GM19240 (cell line): ENCODE results near the gene TMEM132A.

ENCODE experiments used
- DNase-seq: peaks from one replicate; pipeline ENCODE4 v3.0.0; 2011; ENCODE audit warnings: low spot score; ENCODE audit not compliant: insufficient read length

TMEM132A gene

GRCh38 chr11:60936467-60937143 lies 12.3 kb downstream of the TMEM132A start:
- DNase-seq = no peak

DNA sequence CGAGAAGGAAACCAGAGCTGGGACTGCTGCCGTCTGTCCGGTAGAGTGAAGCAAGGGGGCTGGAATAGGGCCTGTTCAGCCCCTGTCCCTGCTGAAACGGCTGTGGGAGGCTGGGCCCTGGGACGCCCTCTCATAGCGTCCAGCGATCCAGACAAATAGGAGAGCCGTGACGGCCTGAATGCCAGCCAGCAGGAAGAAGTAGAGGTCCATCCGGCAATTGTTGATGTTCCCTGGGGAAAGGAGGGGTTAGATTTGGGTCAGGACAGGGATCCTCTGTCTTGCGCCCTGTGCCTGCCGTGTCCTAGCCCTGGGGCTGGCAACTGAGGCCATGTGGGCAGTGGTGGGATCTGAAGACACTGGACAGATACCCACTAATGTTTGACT lies 12.9 kb downstream of the TMEM132A start:
- no peak for DNase-seq

- DNase-seq = no peak
These were observed 13.6 kb downstream of the TMEM132A start for GRCh38 chr11:60937811-60938210.

DNA sequence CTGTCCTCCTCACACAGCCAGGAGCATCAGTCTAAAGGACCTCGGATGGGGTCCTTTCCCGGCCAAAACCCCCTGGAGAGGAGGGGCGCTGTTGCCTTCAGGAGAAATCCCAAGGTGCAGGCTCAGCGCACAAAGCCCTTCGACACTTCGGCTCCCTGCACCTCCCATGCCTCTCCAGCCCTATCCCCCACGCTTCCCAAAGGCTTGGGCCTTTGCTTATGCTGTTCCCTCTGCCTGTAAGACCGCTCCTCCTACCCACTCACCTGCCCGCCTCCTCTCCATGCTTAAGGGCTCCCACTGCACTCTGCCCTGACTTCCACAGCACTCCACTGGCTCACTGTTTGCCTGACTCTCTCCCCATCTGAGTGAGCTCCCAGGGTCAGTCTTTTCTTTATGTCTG lies 14.2 kb downstream of the TMEM132A start:
- no peak for DNase-seq

DNA sequence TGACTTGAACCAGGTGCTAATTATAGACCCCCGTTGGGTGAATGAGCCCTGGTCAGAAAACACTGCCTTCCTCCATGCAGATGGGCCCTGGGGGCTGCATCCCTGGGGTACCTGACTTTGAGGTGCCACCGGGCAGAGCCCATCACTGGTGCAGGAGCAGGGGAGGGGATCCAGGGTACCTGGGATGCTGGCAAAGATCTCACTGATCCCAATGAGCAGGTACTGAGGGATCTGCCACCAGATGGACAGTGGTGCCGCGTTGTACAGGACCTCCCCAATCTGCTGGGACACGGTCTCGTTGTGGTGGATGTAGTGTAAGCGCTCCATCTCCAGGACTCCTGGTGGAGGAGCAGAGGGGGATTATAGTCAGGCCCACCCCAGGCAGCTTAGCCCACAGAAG lies 15.0 kb downstream of the TMEM132A start:
- DNase-seq = no peak

- no peak for DNase-seq
These were observed 15.6 kb downstream of the TMEM132A start for GRCh38 chr11:60939855-60940254.

GRCh38 chr11:60941371-60942119 lies 17.3 kb downstream of the TMEM132A start:
- no peak for DNase-seq

DNA sequence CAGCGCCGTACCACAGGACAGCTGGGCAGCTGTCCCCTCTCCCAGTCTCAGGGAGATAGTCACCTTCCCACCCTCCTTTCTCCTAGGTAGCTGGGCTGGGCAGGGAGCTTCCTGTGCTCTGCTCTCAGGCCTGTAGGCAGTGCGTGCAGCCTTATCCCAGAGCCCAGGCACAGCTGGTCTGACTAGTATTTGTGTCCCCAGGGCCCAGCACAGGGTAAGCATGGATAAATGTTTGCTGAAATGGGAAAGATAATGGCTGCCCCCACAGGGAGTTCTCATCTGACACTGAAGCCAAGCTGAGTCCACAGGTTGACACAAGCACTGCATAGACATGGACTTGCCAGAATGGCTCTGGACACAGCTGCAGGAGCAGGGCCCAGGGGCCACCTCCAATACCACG lies 18.0 kb downstream of the TMEM132A start:
- no peak for DNase-seq

DNA sequence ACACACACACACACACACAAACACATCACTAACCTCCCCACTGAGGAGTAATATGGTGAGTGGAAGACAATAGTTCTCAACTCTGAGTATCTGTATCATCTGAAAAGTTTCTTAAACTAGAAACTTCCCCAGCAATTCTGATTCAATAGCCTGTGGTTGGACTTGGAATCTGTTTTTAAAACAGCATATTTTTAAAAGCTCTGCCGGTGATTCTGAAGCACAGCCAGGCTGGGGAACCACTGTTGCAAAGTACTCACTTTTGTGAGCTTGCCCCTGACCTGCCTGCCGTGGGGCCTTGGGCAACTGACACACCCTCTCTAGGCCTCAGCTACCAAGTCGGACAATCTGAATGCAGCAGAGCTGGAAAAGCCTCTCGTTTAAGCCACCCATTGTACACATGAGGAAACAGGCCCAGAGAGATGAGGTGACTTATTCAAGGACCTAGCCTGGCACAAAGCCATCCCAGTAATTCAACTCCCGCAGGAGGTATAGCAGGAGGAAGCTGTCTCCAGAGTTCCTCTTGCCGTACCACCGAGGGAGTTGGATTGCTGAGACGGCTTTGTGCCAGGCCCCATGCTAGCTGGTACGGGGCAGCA lies 18.8 kb downstream of the TMEM132A start:
- no peak for DNase-seq

DNA sequence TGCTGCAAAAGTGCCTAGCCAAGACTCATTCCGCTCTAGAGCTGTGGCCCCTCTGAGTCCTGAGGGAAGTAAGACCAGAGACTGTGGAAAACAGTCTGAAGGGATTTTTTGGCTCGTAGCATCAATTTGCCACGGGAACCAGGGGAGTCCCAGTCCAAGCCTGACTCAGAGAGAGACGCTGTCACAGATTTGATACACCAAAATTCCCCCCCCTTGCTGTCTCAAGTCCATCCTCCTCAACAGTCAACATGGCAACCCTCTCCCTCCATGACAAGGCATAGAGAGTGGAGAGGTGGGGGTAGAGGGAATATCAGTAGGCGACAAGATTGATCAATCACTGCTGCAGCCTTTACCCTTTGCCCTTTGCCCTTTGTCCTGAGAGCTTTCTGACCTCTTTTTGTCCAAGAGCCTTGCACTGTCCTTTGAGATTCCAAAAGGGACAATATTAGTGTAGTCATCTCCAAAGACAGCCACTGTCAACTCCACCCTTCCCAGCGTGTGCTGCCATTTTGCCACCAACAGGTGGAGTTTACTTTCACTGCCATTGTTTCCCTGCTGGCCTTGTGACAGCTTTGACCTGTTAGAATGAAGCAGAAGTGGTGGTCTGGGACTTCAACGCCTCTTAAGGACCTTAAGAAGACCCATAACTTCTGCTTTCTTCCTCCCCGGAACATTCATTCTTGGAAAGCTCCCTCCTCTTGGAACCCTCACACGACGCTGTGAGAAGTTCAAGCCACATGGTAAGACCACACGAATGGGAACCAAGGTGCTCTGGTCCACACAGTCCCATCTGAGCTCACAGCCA lies 20.4 kb downstream of the TMEM132A start:
- DNase-seq = no peak

DNA sequence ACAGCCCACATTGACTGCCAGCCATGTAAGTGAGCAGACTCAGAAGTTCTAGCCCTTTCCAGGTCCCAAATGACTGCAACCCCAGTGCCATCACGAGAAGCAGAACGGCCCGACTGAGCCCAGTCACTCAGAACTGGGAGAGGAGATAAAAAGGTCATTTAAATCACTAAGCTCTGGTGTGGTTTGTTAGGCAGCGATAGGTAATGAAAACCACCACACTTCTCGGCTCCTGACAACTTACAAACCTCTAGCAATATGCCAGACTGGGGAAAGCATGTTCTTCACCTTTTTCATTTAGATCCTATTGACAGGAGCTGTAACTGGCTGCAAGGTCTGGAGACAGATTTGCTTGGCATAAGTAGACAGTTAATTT lies 21.0 kb downstream of the TMEM132A start:
- no peak for DNase-seq

DNA sequence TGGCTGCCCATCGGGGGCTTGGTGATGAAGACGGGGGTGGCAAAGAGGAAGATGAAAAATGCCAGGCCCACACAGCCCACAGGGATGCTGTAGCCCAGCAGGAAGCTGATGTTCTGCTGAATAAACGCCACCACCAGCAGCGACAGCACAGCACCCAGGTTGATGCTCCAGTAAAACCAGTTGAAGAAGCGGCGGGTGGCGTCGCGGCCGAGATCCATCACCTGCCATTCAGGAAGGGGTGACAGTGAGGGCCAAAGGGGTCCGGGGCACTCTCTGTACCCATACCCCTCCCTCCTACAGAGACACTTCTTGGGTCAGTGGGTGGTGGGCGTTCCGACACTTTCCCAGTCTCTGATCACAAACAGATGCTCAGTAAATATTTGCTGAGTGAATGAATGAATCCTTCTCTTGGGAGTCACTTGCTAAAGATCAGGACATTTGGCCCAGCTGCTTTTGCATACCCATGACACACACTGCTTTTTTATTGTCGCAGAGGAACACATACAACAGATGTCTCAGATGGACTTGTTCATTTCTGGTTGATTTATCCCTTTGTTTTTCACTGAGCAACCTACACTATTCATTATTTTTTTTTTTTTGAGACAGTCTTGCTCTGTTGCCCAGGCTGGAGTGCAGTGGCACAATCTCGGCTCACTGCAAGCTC lies 22.5 kb downstream of the TMEM132A start:
- no peak for DNase-seq

GRCh38 chr11:60947700-60948099 lies 23.4 kb downstream of the TMEM132A start:
- DNase-seq = no peak

- DNase-seq = no peak
These were observed 24.0 kb downstream of the TMEM132A start for GRCh38 chr11:60948250-60948649.

GRCh38 chr11:60950024-60950423 lies 25.8 kb downstream of the TMEM132A start:
- no peak for DNase-seq

- DNase-seq = no peak
These were observed 26.8 kb downstream of the TMEM132A start for GRCh38 chr11:60950933-60951605.

DNA sequence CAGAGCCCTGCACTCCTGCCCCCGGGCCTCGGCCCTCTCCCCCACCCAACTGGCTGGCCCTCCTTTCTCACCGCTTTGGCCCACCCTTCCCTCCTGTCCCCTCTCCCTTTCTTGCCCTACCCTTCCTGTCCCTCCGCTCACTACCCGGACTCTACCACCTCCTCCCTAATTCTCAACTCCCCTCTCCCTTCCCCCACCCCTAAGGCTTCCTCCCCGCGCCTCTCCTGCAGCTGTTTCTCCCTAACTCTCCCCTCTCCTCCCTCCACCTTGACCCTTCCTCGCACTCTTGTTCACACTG lies 27.3 kb downstream of the TMEM132A start:
- DNase-seq = no peak

DNA sequence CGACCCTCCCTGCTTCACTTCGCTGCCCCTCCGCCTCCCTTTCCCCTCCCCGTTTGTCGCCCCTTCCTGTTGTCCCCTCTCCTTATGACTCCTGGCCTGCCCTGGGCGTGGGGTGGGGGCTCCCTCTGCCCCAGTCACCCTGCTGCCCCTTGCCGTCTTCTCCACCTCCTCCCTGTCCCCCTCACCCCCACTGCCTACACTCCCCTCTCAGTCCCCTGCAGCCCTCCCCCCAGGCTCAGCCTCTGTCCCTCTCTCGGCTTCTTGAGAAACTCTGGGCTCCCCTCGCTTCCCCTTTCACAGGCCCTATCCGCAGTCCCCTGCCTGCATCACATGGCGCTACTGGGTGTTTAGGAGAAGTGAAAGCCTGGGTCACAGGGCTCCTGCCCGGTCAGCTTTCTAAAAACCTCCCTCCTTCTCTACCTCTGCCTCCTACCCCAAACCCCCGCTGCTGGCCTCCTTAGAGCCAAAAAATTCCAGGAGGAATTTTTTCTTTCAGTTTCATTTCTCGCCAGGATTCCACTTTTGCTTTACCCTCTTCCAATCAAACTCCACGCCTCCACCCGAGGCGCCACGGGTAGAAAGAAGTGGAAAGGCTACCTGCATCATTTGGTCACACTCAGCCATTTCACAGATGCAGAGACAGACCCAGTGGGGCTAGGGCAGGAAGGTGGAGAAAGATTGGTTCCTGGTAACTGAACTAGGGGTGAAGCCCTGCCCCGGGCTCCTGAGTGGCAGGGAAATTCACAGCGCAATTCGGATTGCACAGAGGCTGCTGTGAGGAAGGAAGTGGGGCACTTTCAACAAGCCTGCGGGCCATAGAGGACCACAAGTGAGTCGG lies 27.9 kb downstream of the TMEM132A start, which contains the start of gene SLC15A3:
SLC15A3 (minus strand) TSS at position 273 of the 838 bp plus-strand sequence. CDS start 625 bp downstream, outside the sequence.
- DNase-seq = peak; percentile 83

- no peak for DNase-seq
These were observed 28.5 kb downstream of the TMEM132A start for GRCh38 chr11:60952742-60953170.

- no peak for DNase-seq
These were observed 29.5 kb downstream of the TMEM132A start for GRCh38 chr11:60953781-60954180.
